ENCODE data around the gene DSCAML1. TPM values are rescaled to one million over a fixed set of nuclear protein-coding genes. Genes with fewer than 3 reads are reported as not detected.

Gene DSCAML1
- total RNA-seq, 1 donor from 2014 or later: 0.45 TPM

DNA sequence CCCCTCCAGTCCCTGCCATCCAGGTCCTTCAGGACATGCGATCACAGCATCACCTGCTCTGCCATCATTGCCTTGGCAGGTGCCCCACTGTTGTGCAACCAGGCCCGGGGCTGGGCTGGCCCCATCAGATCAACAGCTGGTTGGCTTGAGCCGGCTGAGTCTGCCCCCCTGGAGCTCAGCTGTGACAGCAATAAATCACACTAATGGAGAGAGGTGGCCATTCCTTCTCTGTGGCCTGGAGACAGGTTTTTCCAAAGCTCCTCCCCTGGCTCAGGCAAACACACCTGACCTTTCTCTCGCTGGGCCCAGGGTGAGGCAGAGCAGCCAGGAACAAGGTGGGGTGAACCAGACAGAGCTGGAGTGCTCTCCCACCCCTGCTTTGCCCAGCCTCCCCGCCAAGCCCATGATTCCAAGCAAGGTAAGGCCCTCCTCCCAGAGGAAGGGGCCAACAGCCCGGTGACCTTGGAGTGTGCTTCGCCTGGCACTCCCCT, 36.4 kb upstream of the DSCAML1 start:
- peak; percentile 86 for DNase-seq (ENCODE audit: low spot score)

DNA sequence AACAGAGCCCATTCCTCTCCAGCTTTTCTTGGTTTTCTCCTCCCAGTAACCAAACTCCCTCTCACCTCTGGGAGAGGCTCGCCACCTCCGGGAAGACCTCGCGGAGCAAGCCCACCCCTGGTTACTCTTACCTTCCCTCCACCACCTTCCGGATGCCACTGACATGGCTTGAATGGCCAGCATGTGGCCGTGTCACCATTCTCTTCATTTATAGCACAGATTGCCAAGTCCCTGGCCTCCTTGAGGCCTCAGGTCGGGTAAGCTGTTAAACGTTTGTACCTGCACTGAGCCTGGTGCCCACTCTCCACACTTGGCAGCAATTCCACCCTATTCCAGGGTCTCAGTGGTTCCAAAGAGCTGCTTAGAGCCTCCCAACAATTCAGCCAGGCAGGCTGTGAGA, 35.5 kb upstream of the DSCAML1 start:
- peak; percentile 51 for DNase-seq (ENCODE audit: low spot score)

DNA sequence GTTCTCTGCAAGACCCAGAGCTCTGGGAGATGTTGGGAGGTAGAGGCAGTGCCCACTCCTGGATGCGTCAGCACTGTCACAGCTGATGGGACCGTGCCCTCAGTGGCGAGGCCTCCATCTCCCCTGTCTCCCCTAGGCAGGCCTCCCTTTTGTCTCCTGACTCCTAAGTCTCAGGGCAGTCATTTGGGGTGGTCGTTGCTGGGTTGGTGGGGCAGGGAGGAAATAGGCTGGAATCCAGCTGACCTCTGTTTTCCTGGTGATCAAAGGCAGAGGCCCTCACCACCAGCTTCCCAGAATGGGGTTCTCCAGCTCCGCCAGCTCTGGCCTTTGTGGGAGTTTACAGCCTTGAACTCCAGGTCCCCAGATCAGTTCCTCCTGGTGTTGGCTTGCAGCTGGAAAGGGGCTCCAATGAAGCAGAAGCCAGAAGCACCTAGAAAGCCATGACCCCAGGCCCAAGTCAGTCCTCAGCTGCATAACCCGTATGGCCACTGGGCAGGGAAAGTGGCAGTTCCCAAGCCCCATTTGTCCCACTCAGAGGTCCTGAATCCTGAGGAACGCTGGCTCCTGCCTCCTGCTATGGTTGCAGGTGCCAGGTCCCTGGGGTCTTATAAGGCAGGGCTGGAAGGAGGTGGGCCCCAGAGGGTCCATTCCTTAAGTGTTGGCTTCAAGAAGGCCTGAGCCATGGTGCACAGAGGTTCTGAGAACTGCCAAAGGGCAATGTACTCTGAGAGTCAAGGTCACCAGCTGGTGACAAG, 34.8 kb upstream of the DSCAML1 start:
- DNase-seq (ENCODE audit: low spot score): peak; percentile 74

DNA sequence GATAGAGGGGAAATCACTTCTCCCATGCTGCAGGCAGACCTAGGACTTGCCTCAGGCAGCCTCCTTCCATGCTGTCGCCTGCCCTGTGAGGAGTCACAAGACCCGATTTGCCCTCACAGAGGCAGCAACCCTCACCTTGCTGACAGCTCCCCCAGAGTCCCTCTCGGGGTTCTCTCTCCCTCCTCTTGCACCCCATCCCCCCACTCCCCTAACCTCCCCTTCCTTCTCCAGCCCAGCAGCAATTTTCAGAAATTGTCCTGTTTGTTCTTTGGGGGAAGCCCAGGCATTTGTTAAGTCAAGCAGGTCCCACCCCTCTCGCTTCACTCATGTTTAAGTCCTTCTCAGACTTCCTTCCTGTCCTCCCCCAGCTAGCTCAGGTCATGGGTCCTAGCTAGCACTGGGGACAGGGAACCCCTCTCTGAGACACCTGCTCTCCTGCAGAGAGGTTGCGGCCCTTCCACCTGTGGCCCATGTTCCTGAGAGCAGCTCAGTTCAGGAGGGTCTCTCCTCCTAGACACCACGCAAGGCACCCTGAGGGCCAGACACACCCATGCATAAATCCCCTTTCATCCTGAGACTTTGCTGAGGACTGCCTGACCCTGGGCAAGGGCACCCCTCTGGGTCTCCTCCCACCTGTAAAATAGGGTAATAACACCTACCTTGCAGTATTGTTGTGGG, 33.8 kb upstream of the DSCAML1 start:
- DNase-seq (ENCODE audit: low spot score): peak; percentile 77

DNA sequence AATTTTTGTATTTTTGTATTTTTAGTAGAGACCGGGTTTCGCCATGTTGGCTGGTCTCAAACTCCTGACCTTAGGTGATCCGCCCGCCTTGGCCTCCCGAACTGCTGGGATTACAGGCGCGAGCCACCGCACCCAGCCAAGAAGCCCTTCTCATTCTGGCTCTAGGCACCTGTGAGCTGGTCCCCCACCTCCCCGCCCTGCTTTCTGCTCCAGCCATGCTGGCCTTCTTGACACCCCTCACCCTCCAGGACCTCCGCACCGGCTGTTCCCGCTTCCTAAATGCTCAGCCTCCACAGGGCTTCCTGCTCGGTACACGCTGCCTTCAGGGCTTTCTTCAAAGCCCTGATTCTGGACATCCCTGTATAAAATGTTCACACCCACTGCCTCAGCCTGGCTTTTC, 33.1 kb upstream of the DSCAML1 start:
- DNase-seq (ENCODE audit: low spot score): peak; percentile 60

DNA sequence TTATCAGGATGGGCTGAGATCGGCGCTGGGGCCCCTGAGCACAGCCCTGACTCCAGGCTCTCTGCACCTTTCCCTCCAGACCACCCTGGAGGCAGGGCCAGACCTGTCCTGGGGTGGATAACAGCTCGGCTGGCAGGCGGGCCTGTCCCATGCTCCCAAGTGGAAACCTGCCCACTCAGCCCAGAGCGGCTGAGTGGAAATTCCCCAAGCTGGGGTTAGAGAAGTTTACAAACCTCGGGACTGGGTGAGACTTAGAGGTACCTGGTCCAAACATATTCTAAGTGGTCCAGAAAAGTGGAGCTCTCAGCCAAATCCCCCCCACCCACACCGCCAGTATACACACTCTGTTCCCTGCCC, 32.3 kb upstream of the DSCAML1 start:
- peak; percentile 71 for DNase-seq (ENCODE audit: low spot score)

DNA sequence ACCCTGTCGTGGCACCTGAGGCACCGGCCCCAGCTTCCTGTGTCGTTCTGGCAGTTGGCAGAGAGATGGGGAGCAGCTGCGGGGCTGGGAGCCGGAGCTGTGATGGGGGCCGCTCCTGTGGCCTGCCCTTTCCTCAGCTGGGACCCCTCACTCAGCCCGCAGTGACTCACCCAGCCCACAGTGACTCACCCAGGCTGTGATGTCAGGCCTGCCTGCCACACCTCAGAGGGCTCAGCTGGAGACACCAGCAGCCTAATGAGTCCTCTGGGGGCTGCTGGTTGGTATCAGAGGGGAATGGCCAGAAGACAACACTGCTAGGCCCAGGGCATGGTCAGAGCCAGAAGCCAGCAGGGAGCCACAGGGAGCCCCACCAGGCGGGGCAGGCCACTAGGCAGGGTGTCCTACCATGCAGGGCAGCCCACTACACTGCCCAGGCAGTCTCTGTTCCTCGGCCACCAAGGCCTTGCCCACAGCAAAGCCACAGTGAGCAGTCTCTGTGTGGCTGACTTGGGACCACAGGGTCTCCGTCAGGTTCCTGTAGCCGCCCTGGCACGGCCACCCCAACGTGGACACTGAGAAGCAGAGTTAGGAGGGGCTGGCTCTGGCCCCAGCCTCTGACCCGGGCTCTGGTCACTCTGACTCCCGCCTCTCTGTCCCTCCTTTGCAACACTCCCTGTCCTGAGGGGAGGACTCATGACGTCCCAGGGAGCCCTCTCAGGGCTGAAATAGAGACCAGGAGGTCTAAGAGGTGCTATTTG, 31.8 kb upstream of the DSCAML1 start:
- DNase-seq (ENCODE audit: low spot score): peak; percentile 90

DNA sequence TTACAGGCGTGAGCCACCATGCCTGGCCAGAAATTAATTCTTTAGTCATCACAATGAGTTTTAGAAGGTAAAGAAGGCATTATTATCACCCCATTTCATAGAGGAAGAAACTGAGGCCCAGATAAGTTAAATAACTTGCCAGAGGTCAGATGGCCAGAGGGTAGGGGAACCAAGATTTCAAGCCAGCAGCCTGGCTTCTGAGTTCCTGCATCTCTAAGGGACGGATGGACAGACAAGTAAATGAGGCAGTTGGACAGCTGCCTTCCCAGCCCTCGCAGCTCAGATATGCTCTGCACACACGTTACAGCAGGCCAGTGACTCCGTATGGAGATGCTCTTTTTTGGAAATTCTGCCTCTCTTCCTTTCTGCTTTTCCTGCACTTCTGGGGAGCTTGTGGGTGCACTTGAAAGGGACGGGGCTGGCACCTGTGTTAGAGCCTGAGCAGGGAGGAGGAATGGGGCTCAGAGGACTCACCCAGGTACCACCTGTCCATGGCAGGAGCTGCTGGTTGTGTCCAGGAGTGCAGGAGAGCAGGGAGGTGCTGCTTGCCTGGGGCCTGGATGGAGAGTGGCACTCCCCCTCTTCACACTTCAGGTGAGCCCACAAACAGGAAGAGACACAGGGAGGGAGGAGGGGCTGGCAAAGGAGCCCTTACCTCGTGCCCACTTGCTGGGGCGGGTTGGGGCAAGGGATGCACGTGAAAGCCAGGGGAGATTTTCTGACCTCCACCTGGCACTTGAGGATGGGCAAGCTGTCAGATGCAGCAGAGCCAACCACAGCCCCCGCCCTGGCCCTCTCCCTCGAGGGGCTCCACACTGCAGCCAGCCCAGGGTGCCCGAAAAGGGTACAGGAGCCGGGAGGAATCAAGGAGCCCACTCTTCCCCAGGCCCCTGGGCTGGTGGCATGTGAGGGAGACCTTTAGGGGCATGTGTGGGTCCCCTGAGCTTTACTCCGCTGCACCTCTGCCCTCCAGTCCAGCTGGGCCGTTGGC, 30.8 kb upstream of the DSCAML1 start:
- peak; percentile 78 for DNase-seq (ENCODE audit: low spot score)

DNA sequence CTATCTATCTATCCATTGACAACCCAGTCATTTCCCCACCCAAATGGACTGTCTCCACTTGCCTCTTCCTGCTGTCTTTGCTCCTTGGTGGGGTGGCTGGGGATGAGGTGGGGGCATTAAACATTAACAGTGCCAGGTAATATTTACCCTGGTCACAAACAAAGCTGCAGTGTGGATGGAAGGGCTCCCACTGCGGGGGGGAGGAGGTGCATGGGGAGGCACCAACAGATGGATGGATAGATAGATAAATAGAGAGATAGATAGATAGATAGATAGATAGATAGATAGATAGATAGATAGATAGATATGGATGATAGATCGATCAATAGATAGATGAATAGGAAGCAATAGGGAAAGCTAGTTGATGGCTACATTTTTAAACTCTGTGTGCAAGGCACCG, 29.8 kb upstream of the DSCAML1 start:
- no peak for DNase-seq (ENCODE audit: low spot score)

DNA sequence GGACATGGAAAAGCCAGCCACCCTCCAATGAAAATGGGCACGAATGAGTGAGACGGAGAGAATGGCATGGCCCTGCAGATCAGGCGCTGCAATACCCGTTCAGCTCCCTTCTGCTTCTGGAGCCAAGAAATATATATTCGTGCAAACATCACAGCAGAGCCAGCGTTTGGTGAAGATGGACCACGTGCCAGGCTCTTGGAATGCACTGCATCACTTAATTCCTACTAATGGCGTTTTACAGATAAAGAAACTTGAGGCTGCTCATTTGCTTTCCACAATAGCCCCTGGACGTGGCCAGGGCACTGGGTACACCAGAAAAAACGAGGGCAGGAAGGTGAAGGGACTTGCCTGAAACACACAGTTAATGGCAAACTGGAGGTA, 29.2 kb upstream of the DSCAML1 start:
- DNase-seq (ENCODE audit: low spot score): peak; percentile 67

DNA sequence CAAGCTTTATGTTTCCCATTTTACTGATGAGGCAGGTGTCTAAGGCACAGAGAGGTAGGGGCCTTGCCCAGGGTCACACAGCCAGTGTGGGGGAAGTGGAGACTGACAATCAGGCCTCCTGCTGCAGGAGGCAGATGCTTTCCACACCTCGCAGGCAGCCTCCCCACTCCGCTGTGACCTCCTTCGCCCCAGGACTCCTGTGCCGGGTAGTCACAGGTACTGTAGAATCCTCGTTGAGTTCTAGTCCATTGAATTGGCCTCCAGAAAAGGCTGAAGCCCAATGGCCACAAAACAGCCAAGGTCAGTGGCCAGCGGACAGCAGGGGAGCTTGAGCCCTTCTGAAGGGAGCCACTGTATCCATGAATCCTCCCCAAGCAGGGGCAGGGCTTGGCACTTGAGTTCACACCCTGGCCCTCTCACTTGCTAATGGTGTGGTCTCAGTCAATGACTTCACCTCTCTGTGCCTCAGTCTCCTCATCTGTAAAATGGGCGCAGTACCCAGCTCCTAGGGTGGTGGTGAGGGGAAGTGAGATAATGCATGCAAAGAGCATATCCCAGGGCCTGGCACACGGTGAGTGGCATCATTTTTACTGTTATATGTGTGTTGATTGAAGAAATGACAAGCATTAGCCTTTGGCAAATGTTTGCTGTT, 28.6 kb upstream of the DSCAML1 start:
- peak; percentile 60 for DNase-seq (ENCODE audit: low spot score)

DNA sequence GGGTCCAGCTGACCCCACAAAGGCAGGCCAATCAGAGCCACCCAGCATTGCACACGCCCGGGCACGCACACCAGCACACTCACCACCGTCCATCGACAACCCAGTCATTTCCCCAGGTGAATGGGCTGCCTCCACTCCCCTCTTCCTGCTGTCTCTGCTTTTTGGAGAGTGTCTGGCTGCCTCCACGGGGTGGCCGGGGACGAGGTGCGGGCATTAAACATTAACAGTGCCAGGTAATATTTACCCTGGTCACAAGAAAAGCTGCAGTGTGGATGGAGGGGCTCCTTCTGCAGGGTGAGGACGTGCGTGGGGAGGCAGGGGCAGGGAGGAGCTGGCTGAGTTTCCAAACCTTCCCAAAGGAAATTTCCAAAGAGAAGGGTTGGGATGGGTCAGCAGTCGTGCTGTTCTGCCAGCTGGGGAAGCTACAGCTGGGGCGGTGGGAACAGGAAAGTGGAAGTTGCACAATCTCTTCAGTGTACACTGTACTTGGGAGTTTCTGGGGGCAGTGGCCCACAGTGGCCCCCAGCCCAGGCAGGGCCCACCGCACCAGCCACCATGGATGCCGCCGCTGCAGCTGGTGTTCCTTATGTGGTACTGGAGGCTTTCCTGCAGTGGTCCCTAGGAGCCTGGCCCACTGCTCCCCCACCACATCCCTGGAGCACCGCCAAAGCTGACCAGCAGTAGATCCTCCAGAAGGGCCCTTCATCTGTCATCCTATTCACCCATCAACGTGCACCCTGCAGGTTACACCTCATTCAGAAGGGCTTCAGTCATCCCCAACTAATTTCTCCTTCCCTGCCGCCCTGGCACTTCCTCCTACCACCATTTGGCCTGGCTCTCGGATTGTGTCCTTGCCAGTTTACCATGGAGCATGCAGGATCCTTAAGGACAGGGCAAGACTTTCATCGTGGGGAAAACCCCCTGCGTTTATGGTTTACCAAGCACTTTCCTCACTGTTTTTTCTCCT, 27.8 kb upstream of the DSCAML1 start, which contains the start of gene FXYD2:
Gene FXYD2, minus strand, starts transcription at position 174 of the 967 bp plus-strand sequence. Its CDS starts 66 bp downstream, at position 108.
- DNase-seq (ENCODE audit: low spot score): peak; percentile 89

DNA sequence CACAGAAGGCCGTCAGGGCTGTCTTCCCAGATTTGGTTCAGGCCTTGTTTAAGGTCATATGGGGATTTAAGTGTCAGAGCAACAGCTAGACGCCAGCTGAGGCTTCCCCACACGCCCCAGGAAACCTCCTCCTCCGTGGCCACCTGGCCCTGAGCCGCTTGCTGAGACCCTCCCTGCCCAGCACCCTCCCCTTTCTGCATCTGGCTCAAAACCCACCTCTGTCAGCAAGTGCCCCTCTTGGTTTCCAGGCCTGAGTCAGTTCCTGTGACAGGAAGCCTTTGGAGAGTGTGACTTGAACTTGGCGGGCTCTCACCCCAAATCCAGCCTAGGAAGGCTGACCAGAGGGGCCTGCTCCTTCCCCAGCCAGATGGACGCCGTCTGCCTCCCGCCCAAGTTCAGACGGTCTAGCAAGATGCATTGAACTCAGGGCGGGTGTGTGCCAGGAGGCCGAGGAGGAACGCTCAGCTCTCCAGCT, 27.0 kb upstream of the DSCAML1 start:
- DNase-seq (ENCODE audit: low spot score): peak; percentile 90

DNA sequence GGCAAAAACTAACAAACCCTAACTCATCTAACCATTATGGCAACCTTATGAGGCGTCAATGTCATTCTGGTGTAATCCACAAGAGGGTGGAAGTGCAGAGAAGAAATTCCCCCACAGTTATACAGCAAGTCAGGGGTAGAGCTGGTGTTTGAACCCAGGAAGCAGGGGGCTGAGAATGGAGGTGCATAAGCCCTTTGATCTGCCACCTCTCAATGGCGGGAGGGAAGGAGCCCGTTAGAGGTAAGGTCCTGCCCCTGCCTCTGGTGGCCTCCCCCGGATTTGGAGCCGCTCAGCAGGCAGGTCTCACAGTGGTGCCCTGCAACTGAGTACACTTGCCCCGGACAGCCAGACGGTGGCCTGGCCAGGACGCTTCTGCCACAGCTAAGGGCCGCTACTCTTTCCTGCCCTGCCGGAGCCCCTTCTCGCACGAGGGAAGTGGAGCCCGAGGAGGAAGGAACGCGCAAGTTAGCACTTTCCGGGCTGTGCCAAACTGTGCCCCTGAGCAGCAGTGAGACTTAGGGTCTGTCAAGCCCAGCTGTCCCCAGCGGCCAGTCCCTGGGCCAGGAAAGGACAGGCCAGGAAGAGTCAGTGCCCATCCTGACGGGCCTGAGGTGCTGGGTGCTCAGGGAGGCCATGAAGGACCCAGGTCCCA, 26.4 kb upstream of the DSCAML1 start:
- peak; percentile 88 for DNase-seq (ENCODE audit: low spot score)

DNA sequence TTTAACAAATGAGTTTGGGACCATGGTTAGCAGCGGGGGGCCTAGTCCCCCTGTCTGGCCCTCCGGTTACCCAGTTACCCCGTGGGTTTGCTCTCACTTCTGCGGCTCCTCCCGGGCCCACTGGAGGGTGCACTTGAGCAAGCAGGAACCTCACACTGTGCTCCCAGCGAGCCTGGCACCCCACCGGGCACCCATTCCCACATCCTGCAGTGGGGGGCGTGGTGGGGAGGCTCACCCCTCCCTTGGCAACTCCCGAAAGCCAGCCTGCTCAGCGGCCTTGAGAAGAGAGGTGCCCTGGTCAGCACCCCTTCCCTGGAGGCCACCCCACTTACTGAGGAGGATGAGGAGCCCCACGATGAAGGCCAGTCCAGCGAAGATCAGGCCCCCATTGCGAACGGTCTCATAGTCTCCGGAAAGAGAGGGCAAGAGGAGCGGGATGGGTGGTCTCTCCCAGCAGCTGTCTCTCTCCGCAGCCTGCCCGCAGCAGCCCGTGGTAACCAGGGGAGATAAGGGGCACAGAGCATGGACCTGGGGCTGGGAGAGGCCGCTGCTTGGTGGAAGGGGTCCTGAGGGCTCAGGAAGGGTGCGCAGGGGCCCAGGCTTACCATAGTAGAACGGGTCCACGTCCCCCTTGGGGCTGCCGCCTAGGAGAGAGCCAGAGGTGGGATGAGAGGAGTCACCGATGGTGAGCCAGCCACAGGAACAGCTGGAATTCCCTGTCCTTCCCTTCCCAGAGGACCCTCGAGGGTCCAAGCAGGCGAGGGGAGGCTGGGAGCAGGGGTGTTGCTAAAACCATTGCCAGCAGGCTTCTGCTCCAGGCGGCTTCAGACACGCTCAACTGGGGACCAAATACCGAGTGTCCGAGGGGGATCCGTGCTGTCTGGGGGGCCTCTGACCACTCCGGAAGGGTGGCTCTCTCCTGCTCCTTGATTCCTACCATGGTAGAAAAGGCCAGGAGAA, 25.3 kb upstream of the DSCAML1 start:
- DNase-seq (ENCODE audit: low spot score): peak; percentile 62

DNA sequence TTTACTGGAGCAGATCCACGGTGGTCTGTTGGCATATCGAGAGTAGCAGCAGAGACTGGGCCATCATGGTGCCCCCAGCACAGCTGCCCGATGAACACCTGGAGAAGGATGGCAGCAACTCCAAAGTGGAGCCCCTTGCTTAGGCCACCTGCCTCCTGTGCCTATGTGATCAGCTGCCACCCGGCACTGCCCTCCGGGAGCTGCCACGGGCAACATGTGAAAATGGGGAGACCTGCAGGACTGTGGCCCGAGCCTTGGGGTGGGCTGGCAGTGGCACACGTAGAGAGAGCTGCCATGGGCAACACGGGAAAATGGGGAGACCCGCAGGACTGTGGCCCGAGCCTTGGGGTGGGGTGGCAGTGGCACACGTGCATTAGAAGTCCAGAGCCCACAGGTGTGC, 24.4 kb upstream of the DSCAML1 start:
- no peak for DNase-seq (ENCODE audit: low spot score)

DNA sequence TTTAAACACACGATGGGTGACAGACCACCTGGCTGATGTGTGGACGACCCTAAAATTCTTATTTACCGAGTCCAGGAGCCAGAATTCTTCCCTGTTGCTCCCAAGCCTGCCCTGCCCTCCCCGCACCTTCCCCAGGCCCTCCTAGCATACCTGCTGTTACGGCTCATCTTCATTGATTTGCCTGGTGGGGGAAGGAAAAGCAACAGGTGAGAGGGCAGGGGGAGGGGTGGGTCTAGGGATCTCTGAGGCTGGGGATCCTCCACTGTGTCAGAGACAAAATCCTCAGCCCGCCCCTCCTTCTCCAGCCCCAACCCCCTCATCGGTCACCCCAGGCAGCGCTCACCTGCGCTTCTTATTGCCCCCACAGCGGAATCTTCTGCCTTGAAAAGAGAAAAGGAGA, 23.5 kb upstream of the DSCAML1 start:
- DNase-seq (ENCODE audit: low spot score): no peak
